ENCODE results near the gene PDCL3.
A peak's percentile ranks its signal among the peaks of the same experiment; 100 is the strongest.

PDCL3 gene

GRCh38 chr2:100537918-100538317 is 24.9 kb upstream of the PDCL3 start:
- Histone ChIP-seq H2BK5ac (ENCODE audit: low read length) (no peak overlapping the region), H3K4me3 (ENCODE audit: low read length) (no peak overlapping the region), H3K18ac (ENCODE audit: low read length) (no peak overlapping the region), H3K27ac (ENCODE audit: low read depth, low read length) (no peak overlapping the region), H4K5ac (ENCODE audit: low read length) (no peak overlapping the region), H3K27me3 (ENCODE audit: insufficient read depth, low read length, poor library complexity) (no peaks in the 10 kb centered on the region), H2BK120ac (ENCODE audit: low read depth, low read length) (no peak overlapping the region), H3K23ac (ENCODE audit: low read length) (no peak overlapping the region), H3K79me1 (ENCODE audit: low read length) (no peaks in the 10 kb centered on the region), H3K4ac (ENCODE audit: low read depth, low read length) (no peak overlapping the region), H3K79me2 (ENCODE audit: control insufficient read depth, insufficient read depth, low read length) (no peaks in the 10 kb centered on the region), H2BK15ac (replicated peaks; ENCODE audit: low read depth) (no peak overlapping the region), H3K4me1 (ENCODE audit: control insufficient read depth, low read depth, low read length) (no peaks in the 10 kb centered on the region), H4K8ac (ENCODE audit: low read depth, low read length) (no peak overlapping the region), H3K56ac (ENCODE audit: low read length) (no peak overlapping the region), H2AK5ac (ENCODE audit: low read length) (no peak overlapping the region), H3K36me3 (ENCODE audit: control insufficient read depth, insufficient read depth, low read length) (no peaks in the 10 kb centered on the region), H3K9ac (ENCODE audit: low read length) (no peak overlapping the region), H3K4me2 (ENCODE audit: low read length) (no peak overlapping the region)
- DNase-seq: peak; percentile 23
- WGBS (ENCODE audit: extremely low coverage, insufficient coverage, low lambda C conversion rate): no CpG with 5 or more reads among the region's 9 CpGs

GRCh38 chr2:100539221-100539620 is 23.6 kb upstream of the PDCL3 start:
- no CpG with 5 or more reads among the region's 1 CpG for WGBS (ENCODE audit: extremely low coverage, insufficient coverage, low lambda C conversion rate)
- H3K36me3 ChIP-seq (ENCODE audit: control insufficient read depth, insufficient read depth, low read length): no peaks in the 10 kb centered on the region

GRCh38 chr2:100541404-100541803 is 21.4 kb upstream of the PDCL3 start:
- H3K4me3 ChIP-seq (ENCODE audit: low read length): no peak overlapping the region
- no peak overlapping the region for H3K4me2 ChIP-seq (ENCODE audit: low read length)
- no peak overlapping the region for H3K27ac ChIP-seq (ENCODE audit: low read depth, low read length)
- H2AK5ac ChIP-seq (ENCODE audit: low read length): no peak overlapping the region
- no peak overlapping the region for H2BK15ac ChIP-seq (replicated peaks; ENCODE audit: low read depth)
- H3K79me2 ChIP-seq (ENCODE audit: control insufficient read depth, insufficient read depth, low read length): no peaks in the 10 kb centered on the region
- H2BK120ac ChIP-seq (ENCODE audit: low read depth, low read length): no peak overlapping the region
- WGBS (ENCODE audit: extremely low coverage, insufficient coverage, low lambda C conversion rate): no CpG with 5 or more reads among the region's 3 CpGs
- H3K27me3 ChIP-seq (ENCODE audit: insufficient read depth, low read length, poor library complexity): no peaks in the 10 kb centered on the region
- H3K9ac ChIP-seq (ENCODE audit: low read length): no peak overlapping the region
- H4K5ac ChIP-seq (ENCODE audit: low read length): no peak overlapping the region
- no peak overlapping the region for H3K18ac ChIP-seq (ENCODE audit: low read length)
- H3K23ac ChIP-seq (ENCODE audit: low read length): no peak overlapping the region
- no peak overlapping the region for H2BK5ac ChIP-seq (ENCODE audit: low read length)
- no peaks in the 10 kb centered on the region for H3K36me3 ChIP-seq (ENCODE audit: control insufficient read depth, insufficient read depth, low read length)
- no peaks in the 10 kb centered on the region for H3K79me1 ChIP-seq (ENCODE audit: low read length)
- no peaks in the 10 kb centered on the region for H3K4me1 ChIP-seq (ENCODE audit: control insufficient read depth, low read depth, low read length)
- no peak for DNase-seq
- H3K4ac ChIP-seq (ENCODE audit: low read depth, low read length): no peak overlapping the region
- no peak overlapping the region for H4K8ac ChIP-seq (ENCODE audit: low read depth, low read length)
- H3K56ac ChIP-seq (ENCODE audit: low read length): no peak overlapping the region

More at GRCh38 chr2:100539221-100539620, 23.6 kb upstream of the PDCL3 start:
- no peak overlapping the region for H2BK15ac ChIP-seq (replicated peaks; ENCODE audit: low read depth)
- no peaks in the 10 kb centered on the region for H3K4me1 ChIP-seq (ENCODE audit: control insufficient read depth, low read depth, low read length)
- no peak overlapping the region for H3K4ac ChIP-seq (ENCODE audit: low read depth, low read length)
- H3K9ac ChIP-seq (ENCODE audit: low read length): no peak overlapping the region
- no peaks in the 10 kb centered on the region for H3K79me2 ChIP-seq (ENCODE audit: control insufficient read depth, insufficient read depth, low read length)
- H3K27ac ChIP-seq (ENCODE audit: low read depth, low read length): no peak overlapping the region
- H2BK5ac ChIP-seq (ENCODE audit: low read length): no peak overlapping the region
- H2BK120ac ChIP-seq (ENCODE audit: low read depth, low read length): no peak overlapping the region
- no peak overlapping the region for H4K5ac ChIP-seq (ENCODE audit: low read length)
- no peak overlapping the region for H3K4me2 ChIP-seq (ENCODE audit: low read length)
- no peak overlapping the region for H3K4me3 ChIP-seq (ENCODE audit: low read length)
- H3K56ac ChIP-seq (ENCODE audit: low read length): no peak overlapping the region
- H3K79me1 ChIP-seq (ENCODE audit: low read length): no peaks in the 10 kb centered on the region
- no peak overlapping the region for H3K18ac ChIP-seq (ENCODE audit: low read length)
- no peak overlapping the region for H4K8ac ChIP-seq (ENCODE audit: low read depth, low read length)
- no peak overlapping the region for H2AK5ac ChIP-seq (ENCODE audit: low read length)
- no peak overlapping the region for H3K23ac ChIP-seq (ENCODE audit: low read length)
- DNase-seq: no peak
- H3K27me3 ChIP-seq (ENCODE audit: insufficient read depth, low read length, poor library complexity): no peaks in the 10 kb centered on the region

- H3K4ac ChIP-seq (ENCODE audit: low read depth, low read length): no peak overlapping the region
- no peaks in the 10 kb centered on the region for H3K4me1 ChIP-seq (ENCODE audit: control insufficient read depth, low read depth, low read length)
- H3K4me2 ChIP-seq (ENCODE audit: low read length): no peak overlapping the region
- no peak overlapping the region for H3K18ac ChIP-seq (ENCODE audit: low read length)
- WGBS (ENCODE audit: extremely low coverage, insufficient coverage, low lambda C conversion rate): no CpG with 5 or more reads among the region's 6 CpGs
- H3K79me1 ChIP-seq (ENCODE audit: low read length): no peaks in the 10 kb centered on the region
- no peak overlapping the region for H3K4me3 ChIP-seq (ENCODE audit: low read length)
- H3K56ac ChIP-seq (ENCODE audit: low read length): no peak overlapping the region
- H2BK5ac ChIP-seq (ENCODE audit: low read length): no peak overlapping the region
- no peaks in the 10 kb centered on the region for H3K27me3 ChIP-seq (ENCODE audit: insufficient read depth, low read length, poor library complexity)
- no peak overlapping the region for H3K9ac ChIP-seq (ENCODE audit: low read length)
- H2AK5ac ChIP-seq (ENCODE audit: low read length): no peak overlapping the region
- no peak for DNase-seq
- H4K8ac ChIP-seq (ENCODE audit: low read depth, low read length): no peak overlapping the region
- no peak overlapping the region for H2BK15ac ChIP-seq (replicated peaks; ENCODE audit: low read depth)
- H3K27ac ChIP-seq (ENCODE audit: low read depth, low read length): no peak overlapping the region
- no peak overlapping the region for H4K5ac ChIP-seq (ENCODE audit: low read length)
- no peaks in the 10 kb centered on the region for H3K79me2 ChIP-seq (ENCODE audit: control insufficient read depth, insufficient read depth, low read length)
- no peak overlapping the region for H2BK120ac ChIP-seq (ENCODE audit: low read depth, low read length)
- H3K36me3 ChIP-seq (ENCODE audit: control insufficient read depth, insufficient read depth, low read length): no peaks in the 10 kb centered on the region
- no peak overlapping the region for H3K23ac ChIP-seq (ENCODE audit: low read length)
Observed at GRCh38 chr2:100542418-100542817, 20.4 kb upstream of the PDCL3 start.

- Histone ChIP-seq H3K27me3 (ENCODE audit: insufficient read depth, low read length, poor library complexity) (no peaks in the 10 kb centered on the region), H3K56ac (ENCODE audit: low read length) (no peak overlapping the region), H4K8ac (ENCODE audit: low read depth, low read length) (no peak overlapping the region), H3K4me2 (ENCODE audit: low read length) (no peak overlapping the region), H3K79me2 (ENCODE audit: control insufficient read depth, insufficient read depth, low read length) (no peaks in the 10 kb centered on the region), H4K5ac (ENCODE audit: low read length) (no peak overlapping the region), H2BK15ac (replicated peaks; ENCODE audit: low read depth) (no peak overlapping the region), H3K27ac (ENCODE audit: low read depth, low read length) (no peak overlapping the region), H2BK5ac (ENCODE audit: low read length) (no peak overlapping the region), H3K4me3 (ENCODE audit: low read length) (no peak overlapping the region), H3K23ac (ENCODE audit: low read length) (no peak overlapping the region), H3K4ac (ENCODE audit: low read depth, low read length) (no peak overlapping the region), H3K9ac (ENCODE audit: low read length) (no peak overlapping the region), H3K79me1 (ENCODE audit: low read length) (no peaks in the 10 kb centered on the region), H3K4me1 (ENCODE audit: control insufficient read depth, low read depth, low read length) (no peaks in the 10 kb centered on the region), H2BK120ac (ENCODE audit: low read depth, low read length) (no peak overlapping the region), H2AK5ac (ENCODE audit: low read length) (no peak overlapping the region), H3K36me3 (ENCODE audit: control insufficient read depth, insufficient read depth, low read length) (no peaks in the 10 kb centered on the region), H3K18ac (ENCODE audit: low read length) (no peak overlapping the region)
- no CpG with 5 or more reads among the region's 7 CpGs for WGBS (ENCODE audit: extremely low coverage, insufficient coverage, low lambda C conversion rate)
- no peak for DNase-seq
Observed at GRCh38 chr2:100544911-100545596, 17.7 kb upstream of the PDCL3 start.

- Histone ChIP-seq H3K79me1 (ENCODE audit: low read length) (no peaks in the 10 kb centered on the region), H2AK5ac (ENCODE audit: low read length) (no peak overlapping the region), H3K27me3 (ENCODE audit: insufficient read depth, low read length, poor library complexity) (no peaks in the 10 kb centered on the region), H4K8ac (ENCODE audit: low read depth, low read length) (no peak overlapping the region), H3K4me1 (ENCODE audit: control insufficient read depth, low read depth, low read length) (no peaks in the 10 kb centered on the region), H4K5ac (ENCODE audit: low read length) (no peak overlapping the region), H3K36me3 (ENCODE audit: control insufficient read depth, insufficient read depth, low read length) (no peaks in the 10 kb centered on the region), H3K56ac (ENCODE audit: low read length) (no peak overlapping the region), H3K23ac (ENCODE audit: low read length) (no peak overlapping the region), H2BK5ac (ENCODE audit: low read length) (no peak overlapping the region), H2BK15ac (replicated peaks; ENCODE audit: low read depth) (no peak overlapping the region), H3K9ac (ENCODE audit: low read length) (no peak overlapping the region), H3K4ac (ENCODE audit: low read depth, low read length) (no peak overlapping the region), H3K27ac (ENCODE audit: low read depth, low read length) (no peak overlapping the region), H3K4me2 (ENCODE audit: low read length) (no peak overlapping the region), H3K79me2 (ENCODE audit: control insufficient read depth, insufficient read depth, low read length) (no peaks in the 10 kb centered on the region), H2BK120ac (ENCODE audit: low read depth, low read length) (no peak overlapping the region), H3K4me3 (ENCODE audit: low read length) (no peak overlapping the region), H3K18ac (ENCODE audit: low read length) (no peak overlapping the region)
- DNase-seq: no peak
- no CpG with 5 or more reads among the region's 4 CpGs for WGBS (ENCODE audit: extremely low coverage, insufficient coverage, low lambda C conversion rate)
Observed at GRCh38 chr2:100546469-100546868, 16.3 kb upstream of the PDCL3 start.

All from mesendoderm (in vitro differentiated cells).